Measurements from ENCODE around the gene SSB.

GRCh38 chr2:169772651-169773050 is 26.0 kb upstream of the SSB start:
- TF ChIP-seq, protein P1, sequence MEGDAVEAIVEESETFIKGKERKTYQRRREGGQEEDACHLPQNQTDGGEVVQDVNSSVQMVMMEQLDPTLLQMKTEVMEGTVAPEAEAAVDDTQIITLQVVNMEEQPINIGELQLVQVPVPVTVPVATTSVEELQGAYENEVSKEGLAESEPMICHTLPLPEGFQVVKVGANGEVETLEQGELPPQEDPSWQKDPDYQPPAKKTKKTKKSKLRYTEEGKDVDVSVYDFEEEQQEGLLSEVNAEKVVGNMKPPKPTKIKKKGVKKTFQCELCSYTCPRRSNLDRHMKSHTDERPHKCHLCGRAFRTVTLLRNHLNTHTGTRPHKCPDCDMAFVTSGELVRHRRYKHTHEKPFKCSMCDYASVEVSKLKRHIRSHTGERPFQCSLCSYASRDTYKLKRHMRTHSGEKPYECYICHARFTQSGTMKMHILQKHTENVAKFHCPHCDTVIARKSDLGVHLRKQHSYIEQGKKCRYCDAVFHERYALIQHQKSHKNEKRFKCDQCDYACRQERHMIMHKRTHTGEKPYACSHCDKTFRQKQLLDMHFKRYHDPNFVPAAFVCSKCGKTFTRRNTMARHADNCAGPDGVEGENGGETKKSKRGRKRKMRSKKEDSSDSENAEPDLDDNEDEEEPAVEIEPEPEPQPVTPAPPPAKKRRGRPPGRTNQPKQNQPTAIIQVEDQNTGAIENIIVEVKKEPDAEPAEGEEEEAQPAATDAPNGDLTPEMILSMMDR (conservative IDR thresholded peaks at IDR 0.05; ENCODE audit: low read depth, low read length), result no peak
- no peak for TF ChIP-seq EZH2 (IDR thresholded peaks at IDR 0.05; ENCODE audit: low read length, unreplicated experiment)
- TF ChIP-seq EZH2phosphoT487 (IDR thresholded peaks at IDR 0.05; ENCODE audit: borderline replicate concordance, low read length), result no peak

All from PC-3 (cell line).